Stimulated activated CD4-positive, alpha-beta T cell treated with anti-CD3 and anti-CD28 coated beads, Interleukin-2, amount 100 ng/mL, for 4 hours (primary cell): ENCODE results near the gene KLHL29.

Experiments
- DNase-seq: peaks from one replicate; pipeline ENCODE4 v3.0.0-alpha.2; 2020; ENCODE audit warnings: low read depth

Gene KLHL29

GRCh38 chr2:23476786-23477185 lies 91.8 kb downstream of the KLHL29 start:
- no peak for DNase-seq

- no peak for DNase-seq
Measured at GRCh38 chr2:23477392-23477791, 92.4 kb downstream of the KLHL29 start.

GRCh38 chr2:23478087-23478932 lies 93.3 kb downstream of the KLHL29 start:
- no peak for DNase-seq

GRCh38 chr2:23478933-23479683 lies 94.1 kb downstream of the KLHL29 start:
- DNase-seq: no peak

GRCh38 chr2:23480957-23481797 lies 96.2 kb downstream of the KLHL29 start:
- no peak for DNase-seq

GRCh38 chr2:23482188-23482587 lies 97.2 kb downstream of the KLHL29 start:
- DNase-seq: no peak

- DNase-seq: no peak
Measured at GRCh38 chr2:23482607-23483006, 97.6 kb downstream of the KLHL29 start.

GRCh38 chr2:23483791-23484190 lies 98.8 kb downstream of the KLHL29 start:
- no peak for DNase-seq

- DNase-seq: no peak
Measured at GRCh38 chr2:23484275-23484674, 99.3 kb downstream of the KLHL29 start.

GRCh38 chr2:23484767-23485166 lies 99.8 kb downstream of the KLHL29 start:
- DNase-seq: no peak

GRCh38 chr2:23485261-23485660 lies 100.3 kb downstream of the KLHL29 start:
- DNase-seq: no peak

- no peak for DNase-seq
Measured at GRCh38 chr2:23485841-23486683, 101.1 kb downstream of the KLHL29 start.

GRCh38 chr2:23486684-23487075 lies 101.7 kb downstream of the KLHL29 start:
- no peak for DNase-seq

- DNase-seq: no peak
Measured at GRCh38 chr2:23487735-23488492, 102.9 kb downstream of the KLHL29 start.

GRCh38 chr2:23488584-23488983 lies 103.6 kb downstream of the KLHL29 start:
- DNase-seq: no peak

- no peak for DNase-seq
Measured at GRCh38 chr2:23489471-23490322, 104.7 kb downstream of the KLHL29 start.

GRCh38 chr2:23491591-23492336 lies 106.8 kb downstream of the KLHL29 start:
- no peak for DNase-seq

GRCh38 chr2:23492337-23492675 lies 107.3 kb downstream of the KLHL29 start:
- no peak for DNase-seq

- DNase-seq: no peak
Measured at GRCh38 chr2:23492921-23493320, 107.9 kb downstream of the KLHL29 start.
